IPS-NIHi11 (cell line): ENCODE results near the gene NDFIP1.
"Not testable (repeated sequence)": the region's sequence is repeated elsewhere in the genome, so short reads cannot be mapped to it uniquely, and the experiment has no call there.

Experiments used
- DNase-seq: peaks from one replicate; pipeline ENCODE4 v3.0.0; 2012; ENCODE audit warnings: mixed read lengths, low spot score

Gene NDFIP1, protein sequence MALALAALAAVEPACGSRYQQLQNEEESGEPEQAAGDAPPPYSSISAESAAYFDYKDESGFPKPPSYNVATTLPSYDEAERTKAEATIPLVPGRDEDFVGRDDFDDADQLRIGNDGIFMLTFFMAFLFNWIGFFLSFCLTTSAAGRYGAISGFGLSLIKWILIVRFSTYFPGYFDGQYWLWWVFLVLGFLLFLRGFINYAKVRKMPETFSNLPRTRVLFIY

DNA sequence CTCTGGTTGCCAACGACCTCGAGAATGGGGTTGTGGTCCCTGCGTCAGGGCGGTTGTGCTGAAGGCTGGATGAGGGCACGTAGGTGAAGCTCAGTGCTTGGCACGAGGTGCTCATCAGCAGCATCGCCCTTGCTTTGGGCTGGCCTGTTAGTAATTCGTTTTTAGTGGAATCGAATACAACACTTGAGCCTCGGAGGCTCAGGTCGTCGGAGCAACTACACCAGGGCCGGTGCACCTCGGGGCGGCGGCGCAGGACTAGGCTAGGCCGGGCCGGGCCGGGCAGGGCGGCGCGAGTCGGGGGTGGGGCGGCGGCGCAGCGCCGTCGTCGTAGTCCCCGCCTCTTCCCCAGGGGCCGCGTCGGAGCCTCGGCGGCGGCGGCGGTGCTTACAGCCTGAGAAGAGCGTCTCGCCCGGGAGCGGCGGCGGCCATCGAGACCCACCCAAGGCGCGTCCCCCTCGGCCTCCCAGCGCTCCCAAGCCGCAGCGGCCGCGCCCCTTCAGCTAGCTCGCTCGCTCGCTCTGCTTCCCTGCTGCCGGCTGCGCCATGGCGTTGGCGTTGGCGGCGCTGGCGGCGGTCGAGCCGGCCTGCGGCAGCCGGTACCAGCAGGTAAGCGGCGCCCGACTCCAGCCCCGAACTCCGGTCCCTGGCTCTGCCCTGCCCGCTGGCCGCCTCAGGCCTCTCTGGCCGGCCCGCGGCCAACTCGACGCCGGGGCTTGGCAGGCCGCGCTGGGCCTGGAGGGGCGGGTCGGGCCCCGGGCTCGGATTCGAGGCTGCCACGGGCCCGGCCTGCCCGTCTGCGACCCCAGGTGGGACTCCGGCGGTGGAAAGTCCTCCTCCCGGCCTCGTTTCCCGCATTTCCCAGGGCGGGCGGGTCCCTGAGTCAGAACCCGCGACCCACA, at the start of gene NDFIP1:
Gene NDFIP1 (plus strand): TSS at position 348 of the 899 bp plus-strand sequence. CDS start 196 bp downstream, at position 544.
- peak; percentile 91 for DNase-seq

DNA sequence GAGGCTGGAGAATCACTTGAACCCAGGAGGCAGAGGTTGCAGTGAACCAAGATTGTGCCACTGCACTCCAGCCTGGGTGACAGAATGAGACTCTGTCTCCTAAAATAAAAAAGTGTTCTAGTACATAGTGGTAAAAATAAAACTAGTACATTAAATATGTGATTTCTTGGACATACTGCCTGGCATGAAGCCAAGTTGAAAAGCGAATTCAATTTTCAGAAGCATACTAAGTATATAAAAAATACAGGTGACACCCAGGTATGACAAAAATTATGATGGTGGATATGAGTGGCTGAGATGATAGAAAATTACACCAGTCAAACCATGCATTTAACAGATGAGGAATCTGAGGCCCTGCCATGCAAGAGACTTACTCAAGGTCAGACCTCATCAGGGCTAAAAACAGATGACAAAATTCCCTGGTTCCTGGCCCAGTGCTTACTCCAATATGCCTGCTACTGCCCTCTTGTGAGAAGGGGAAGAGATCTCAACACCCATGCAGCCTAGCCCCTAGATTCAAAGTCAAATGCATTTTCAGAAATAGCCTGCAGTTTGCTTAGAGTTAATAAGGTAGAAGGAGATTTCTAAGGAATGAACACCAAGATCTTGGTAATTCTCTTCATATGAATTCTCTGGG, 49.2 kb upstream of the NDFIP1 start:
- peak; percentile 47 for DNase-seq

DNA sequence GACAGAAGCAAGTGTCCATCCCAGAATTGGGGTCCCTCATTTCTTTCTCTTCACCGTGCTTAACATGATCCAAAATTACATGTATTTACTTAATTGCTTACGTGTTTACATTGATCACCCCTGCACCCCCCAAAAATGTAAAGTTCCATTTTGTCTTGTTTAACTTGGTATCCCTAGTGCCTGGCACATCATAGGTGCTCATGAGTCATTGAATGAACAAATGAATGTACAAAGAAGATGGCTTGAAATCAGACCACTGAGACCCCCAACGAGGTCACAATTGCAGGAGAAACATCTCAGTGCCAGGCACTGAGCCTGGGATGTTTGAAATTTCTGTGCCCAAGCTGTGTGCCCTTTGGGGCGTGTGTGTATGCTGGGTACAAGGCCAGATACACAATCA, 45.2 kb upstream of the NDFIP1 start:
- DNase-seq, result no peak

DNA sequence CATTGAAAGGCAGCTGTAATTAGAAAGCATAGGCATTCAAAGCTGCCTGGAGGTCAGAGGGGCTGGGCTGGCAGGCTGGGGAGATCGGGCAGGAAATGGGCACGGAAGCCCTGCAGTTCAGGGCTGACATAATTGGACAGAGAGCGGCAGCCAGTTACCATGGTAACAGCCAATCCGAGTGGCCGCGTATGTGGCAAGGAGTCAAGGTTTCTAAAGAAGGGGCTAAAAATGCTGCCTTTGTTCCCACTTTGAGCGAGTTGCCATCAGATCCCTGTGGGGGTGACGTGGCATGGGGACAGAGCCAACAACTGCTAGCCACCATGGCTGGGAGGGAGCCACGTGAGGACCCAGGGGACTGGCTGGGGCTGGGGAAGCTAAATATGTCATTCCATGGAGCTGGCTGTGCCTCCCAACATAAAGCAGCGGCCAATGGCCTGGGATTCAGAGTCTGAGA, 44.7 kb upstream of the NDFIP1 start:
- DNase-seq, result peak; percentile 86

DNA sequence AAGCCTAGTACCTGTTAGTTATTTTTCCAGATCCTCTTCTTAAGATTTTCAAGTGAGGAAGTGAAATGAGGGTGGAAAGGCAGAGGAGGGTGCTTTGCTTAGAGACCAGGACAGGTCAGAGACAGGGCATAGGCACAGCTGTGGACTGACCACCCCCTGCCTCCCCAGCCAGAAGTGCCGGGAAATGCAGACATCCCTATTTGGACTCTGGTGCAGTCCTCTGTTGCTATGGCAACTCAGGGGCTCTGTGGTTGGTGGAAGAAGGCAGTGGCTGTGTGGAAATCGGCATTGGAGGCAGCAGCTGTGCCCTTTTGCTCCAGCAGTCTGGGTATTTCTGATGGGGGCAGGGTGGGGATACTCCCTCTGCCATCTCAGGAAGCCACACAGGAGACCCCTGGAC, 43.3 kb upstream of the NDFIP1 start:
- peak; percentile 53 for DNase-seq

DNA sequence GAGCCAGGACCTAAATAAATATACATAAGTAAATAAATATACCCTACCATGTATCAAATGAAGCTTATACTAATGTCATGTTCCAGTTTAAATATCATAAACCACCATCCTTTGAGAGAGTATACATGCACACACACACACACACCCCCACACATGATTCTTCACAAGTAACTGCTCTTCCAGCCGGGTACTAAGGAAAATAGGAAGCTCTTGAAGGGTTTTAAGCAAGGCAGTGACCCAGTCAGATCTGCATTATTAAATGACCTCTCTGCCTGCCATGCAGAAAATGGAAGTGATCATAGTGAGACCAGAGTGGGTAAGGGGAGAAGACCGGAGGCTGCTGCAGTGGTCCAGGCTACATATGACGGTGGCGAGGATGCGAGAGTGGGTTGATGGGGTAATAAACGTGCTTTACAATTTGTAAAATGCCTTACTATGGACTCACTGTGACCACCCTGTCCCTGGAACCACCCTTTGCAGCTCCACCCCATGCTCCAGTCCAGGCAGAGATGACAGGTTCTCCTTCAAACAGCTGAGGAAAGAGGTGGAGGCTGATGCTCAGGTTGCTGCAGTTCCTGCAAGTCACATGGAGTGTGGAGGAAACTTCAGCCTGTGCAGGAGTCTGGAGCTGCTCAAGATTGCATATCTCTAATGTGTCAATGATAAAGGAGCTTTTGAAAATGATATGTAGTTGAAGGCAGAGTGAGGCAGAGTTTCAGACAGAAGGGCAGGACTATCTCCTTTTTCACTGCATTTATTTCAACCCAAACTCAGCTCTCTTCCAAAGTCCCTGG, 38.8 kb upstream of the NDFIP1 start:
- no peak for DNase-seq

DNA sequence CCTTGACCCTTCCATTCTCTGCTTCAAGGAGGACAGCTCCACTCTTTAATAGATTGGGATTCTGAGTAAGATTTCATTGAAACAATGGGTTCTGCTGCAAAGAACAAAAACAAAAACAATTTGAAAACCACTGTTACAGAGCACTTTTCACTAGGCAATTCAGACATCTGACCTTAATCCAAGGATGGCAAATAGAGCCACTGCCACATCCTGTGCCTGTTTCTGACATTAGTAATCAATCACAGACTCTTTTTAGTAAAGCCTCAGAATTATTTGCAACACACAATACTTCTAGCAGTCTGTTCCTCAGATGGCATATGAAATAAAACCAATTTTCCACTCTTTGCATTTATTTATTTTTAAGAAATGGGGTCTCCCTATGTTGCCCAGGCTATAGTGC, 37.8 kb upstream of the NDFIP1 start:
- no peak for DNase-seq

DNA sequence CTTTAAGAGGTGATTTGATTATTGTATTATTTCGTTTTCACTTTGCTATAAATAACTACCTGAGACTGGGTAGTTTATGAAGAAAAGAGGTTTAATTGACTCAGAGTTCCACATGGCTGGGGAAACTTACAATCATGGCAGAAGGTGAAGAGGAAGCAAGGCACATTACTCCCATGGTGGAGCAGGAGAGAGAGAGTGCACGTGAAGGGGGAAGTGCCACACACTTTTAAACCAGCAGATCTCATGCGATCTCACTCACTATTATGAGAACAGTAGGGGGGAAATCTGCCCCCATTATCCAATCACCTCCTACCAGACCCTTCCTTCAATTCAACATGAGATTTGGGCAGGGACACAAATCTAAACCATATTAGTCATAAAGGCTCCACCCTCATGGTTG, 36.1 kb upstream of the NDFIP1 start:
- DNase-seq, result no peak

DNA sequence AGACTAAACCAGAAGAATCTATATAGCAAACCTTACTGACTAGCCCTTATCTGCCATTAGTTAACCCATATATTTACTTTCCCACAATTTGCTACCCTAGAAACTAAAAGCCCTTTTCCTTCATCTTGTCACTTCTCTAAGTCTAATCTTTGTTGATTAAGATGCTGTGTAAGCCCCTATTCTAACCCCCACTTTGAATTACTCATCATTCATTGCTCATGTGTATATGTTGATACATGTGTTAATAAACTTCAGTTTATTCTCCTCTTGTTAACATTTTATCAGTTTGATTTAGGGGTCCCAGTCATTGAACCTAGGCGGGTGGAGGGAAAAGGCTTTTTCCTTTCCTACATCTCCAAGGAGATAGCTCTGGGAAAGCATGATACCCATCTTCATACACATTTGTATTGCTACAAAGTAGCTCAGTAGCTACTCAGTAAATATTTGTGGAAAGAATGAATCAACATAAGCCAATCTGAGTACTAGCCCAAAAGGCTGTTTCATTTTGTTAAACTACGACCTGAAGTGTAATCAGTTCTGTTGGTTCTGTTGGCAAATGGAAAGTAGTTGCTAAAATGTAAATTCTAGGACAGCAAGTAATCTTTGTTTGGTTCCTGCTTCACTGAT, 35.1 kb upstream of the NDFIP1 start:
- no peak for DNase-seq

DNA sequence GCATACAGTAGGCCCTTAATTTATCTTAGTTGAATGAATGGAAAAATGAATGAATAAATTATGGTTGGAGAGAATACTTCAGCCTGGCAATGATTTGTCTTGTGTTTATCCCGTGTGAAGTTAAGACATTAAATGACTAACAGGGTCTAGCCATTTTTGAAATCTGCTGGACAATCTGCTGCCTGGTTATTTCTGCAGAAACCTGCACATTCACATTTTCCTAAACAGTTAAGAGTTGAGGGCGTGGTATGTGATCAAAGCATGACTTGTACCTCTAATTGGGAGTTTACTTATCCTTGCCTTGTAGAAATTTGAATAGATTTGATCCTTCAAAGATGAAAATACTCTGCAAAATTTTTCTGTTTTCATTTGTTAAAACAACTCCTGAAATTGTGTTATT, 34.6 kb upstream of the NDFIP1 start:
- no peak for DNase-seq

DNA sequence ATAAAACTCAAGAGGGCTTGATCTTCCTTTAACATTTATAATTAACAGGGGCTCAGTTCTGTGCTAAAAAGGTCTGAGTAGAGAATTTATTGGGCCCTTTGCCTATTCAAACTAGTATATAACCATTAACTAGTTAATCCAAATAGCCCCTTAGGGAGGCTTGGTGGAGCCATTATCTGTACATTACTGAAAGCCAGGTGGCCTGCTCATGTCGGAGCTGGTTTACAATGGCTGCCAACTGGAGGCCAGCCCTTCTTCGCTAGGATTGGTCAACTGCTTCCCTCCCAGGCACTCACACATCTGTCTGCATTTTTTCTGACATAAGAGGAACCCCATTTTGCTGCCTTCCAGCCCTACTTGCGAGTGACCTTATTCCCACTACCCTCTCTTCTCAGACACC, 30.4 kb upstream of the NDFIP1 start:
- no peak for DNase-seq

DNA sequence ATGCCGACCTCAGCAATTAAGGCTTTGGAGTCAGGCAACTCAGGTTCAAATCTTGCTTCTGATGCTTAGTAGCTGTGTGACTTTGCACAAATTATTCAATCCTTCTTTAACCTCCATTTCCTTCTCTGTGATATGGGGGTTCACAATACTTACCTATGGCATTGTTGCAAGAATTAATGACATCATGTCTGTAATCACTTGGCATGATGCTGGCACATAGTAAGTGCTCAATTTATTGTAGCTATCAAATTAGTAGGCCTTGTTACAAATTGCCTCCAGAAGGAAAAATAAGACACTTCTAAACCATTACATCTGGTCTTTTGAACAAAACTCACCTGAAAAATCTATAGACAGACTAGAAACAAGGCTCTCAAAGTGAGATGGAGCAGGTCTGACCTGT, 29.9 kb upstream of the NDFIP1 start:
- no peak for DNase-seq

DNA sequence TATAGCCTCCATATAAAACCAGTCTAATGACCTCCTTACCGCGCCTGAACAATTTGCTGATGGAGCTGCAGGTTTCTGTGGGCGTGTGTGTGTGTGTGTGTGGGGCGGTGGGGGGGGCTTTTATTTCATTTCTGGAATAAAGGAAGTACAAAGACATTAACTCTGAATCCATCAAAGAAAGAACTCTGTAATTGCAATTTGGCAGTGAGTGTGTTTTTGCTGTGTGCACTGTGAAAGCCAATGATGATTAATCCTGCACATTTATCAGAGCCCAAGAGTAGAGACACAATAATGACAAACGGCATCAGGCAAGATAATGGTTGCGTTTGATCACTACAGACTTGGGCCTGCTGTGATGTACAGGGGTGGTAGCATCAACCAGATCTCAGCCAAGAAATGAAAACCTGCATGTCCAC, 29.3 kb upstream of the NDFIP1 start:
- no peak for DNase-seq

DNA sequence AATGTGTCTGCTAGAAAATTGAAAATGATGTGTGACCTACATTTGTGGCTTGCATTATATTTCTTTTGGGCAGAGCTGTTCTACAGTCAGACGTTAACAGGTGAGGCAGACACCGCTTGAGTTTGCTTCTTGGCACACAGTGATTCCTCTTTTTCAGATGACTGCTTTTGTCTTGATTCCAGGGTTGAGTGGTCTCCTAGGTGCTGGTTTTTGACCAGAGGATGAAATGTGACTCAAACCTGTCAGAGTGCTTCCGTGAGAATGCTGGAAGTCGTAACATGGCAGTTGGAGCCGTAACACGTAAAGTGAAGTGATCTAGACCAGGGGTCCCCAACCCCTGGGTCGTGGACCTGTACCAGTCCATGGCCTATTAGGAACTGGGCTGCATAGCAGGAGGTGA, 28.3 kb upstream of the NDFIP1 start:
- DNase-seq, result no peak

DNA sequence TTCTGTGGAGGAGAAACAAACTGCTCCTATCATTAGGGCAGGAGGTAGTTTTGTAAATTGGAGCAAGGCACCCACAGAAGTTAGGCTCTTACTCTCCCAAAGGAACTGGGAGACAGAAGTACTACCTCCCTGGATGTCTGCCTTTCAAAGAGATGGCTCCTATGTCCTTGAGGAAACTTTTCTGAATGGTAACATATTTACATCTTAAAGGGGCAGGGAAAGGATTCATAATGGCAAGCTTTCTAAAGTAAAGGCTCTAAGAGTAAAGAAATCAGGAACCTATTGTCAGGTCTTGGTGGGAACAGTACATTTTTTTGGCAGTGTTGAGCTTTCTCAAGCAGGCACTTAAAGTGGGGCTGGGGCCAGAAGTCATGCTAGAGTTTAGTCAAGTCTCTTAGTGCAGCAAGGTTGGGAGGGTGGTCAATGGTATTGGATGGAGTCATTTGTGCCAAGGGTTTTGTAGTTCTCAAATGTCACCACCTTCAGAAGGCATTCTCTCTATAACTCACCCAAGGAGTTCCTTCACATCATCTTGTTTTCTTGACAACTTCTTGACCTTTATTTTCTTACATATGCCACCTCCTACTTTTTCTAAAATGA, 26.3 kb upstream of the NDFIP1 start:
- DNase-seq, result no peak

DNA sequence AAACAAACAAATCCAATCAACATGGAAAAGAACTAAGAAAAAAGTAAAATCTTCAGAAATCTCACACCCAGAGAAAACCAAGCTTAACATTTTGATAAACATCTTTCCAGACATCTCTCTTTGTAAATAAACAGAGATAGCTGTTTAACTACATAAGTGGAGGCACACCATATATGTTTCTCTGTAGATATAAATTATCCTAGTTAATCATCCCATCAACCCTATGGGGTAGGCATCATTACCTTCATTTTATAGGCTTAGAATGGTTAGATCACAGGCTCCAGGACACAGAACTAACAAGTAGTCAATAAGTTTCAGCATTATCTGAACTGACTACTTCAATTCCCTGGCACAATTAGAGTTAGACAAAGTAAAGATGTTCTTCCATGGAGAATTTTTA, 22.4 kb upstream of the NDFIP1 start:
- DNase-seq, result no peak

DNA sequence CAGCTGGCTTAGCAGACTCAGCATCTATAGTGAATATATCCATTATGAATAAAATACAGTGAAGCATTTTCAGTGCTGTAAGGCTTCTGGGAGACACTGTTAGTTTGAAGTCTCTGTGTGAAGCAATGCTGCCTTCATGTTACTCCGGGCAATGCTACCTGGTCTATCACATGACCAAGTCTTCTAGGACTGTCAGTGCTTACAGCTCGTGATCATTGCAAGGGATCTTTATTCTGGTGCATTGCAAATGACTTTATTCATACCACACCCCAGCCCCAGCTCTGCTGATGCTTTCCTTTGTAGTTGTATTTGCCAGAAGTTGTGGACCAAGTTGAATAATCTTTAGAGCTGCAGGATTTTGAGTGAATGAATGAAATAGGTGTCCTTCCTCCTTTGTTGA, 21.9 kb upstream of the NDFIP1 start:
- no peak for DNase-seq

DNA sequence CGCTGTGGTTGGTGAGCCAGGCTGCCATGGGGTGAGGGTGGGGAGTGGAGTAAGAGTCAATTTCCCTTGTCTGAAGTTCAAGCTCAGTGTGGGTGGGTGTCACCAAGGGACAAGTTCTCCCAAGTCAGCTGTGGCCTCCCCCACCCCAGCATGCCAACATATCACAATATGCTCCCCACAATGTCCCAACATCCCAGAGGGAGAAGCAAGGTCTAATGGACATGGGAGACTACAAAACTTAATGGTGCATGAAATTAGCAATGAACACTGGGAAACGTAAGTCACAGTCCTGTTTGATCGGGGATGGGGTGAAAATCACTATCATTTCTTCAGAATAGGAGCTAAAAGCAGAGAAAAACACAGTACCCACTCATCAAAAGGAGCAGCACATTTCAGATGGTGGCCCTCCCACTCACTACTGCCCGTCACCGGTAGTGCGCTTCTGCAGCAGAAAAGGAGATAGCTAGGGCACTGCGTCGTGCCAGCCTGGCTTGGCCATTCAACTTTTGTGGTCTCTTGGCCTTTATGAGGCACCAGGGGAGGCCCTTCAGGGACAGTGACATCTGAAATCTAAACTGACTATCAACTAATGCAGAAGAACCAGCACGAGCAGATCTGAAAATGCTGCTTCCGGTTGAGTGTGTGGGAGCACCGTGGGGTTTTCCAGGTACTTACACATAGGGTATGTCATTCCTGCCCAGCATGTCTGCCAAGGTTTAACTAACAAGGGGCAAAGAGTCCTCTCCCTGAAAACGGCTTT, 20.5 kb upstream of the NDFIP1 start:
- no peak for DNase-seq

DNA sequence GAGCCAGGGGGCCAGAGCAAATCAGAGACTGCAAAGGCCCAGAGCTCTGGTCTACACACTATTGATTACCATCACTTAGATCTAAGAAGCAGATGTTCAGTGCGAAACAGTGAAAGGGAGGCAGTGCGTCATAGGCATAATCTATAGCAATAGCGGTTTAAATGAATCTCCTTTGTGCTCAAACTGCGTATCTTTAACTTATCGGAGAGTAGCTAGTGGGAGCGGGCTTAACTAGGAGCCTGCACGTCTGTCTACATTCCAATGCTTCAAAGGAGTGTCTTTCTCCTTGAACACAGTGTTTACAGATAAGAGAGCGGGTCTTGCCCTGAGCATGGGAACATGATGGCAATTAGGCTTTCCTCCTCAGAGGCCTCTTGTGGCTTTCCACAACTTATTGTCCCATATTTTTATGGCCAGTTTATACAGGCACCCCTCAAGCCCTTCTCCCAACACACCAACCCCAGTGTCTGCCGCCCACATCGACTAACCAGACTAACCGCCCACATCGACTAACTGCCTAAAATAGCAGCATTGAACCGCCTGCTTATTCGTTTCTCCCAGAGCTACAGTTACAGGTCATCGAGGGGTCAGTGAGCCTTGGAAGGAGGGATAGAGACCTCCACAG, 19.6 kb upstream of the NDFIP1 start:
- not testable (repeated sequence) for DNase-seq

DNA sequence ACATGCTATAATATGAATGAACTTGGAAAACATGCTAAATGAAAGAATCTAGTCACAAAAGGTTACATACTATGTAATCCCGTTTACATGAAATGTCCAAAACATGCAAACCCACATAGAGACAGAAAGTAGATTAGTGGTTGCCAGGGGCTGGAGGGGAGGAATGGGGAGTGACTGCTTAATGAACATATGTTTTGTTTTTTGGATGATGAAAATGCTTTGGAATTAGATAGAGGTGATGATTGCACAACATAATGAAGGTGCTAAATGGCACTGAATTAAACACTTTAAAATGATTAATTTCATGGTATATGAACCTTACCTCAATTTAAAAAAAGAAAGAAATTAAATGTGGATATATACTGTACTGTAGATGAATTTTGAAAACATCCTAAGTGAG, 17.6 kb upstream of the NDFIP1 start:
- no peak for DNase-seq
